SK-N-MC (cell line): ENCODE results near the gene ATP6V0C.
"Not testable (repeated sequence)": the region's sequence is repeated elsewhere in the genome, so short reads cannot be mapped to it uniquely, and the experiment has no call there.

Source experiments
- DNase-seq: peaks from one replicate; pipeline ENCODE4 v3.0.0-alpha.2; 2011; ENCODE audit warnings: low read depth, low spot score
- H3K27ac ChIP-seq: fragments of 200-600 bp; sonication (generic); 2 replicates; pipeline ENCODE4 v1.5.1; 2016; ENCODE audit warnings: mixed run types
- H3K36me3 ChIP-seq: fragments of 200-600 bp; sonication (generic); 2 replicates; pipeline ENCODE4 v1.6.1; 2017; ENCODE audit warnings: antibody characterized with exemption, low read length, mixed read lengths; ENCODE audit not compliant: insufficient read depth
- H3K4me3 ChIP-seq: fragments of 200-600 bp; sonication (generic); 2 replicates; pipeline ENCODE4 v1.5.1; 2016
- H3K9ac ChIP-seq: fragments of 200-600 bp; sonication (generic); 2 replicates; pipeline ENCODE4 v1.8.0; 2017; ENCODE audit warnings: mixed run types, mixed read lengths; ENCODE audit not compliant: insufficient read length
- H3K9me3 ChIP-seq: fragments of 200-600 bp; sonication (generic); 2 replicates; pipeline ENCODE4 v1.6.1; 2017; ENCODE audit warnings: low read depth, mild to moderate bottlenecking, antibody characterized with exemption, low read length, moderate library complexity, mixed read lengths

ATP6V0C gene

GRCh38 chr16:2543771-2544170 lies 30.0 kb downstream of the ATP6V0C start:
- not testable (repeated sequence) for H3K4me3 ChIP-seq, H3K9me3 ChIP-seq, DNase-seq, H3K27ac ChIP-seq, H3K36me3 ChIP-seq, H3K9ac ChIP-seq

GRCh38 chr16:2550283-2550878 lies 36.6 kb downstream of the ATP6V0C start:
- not testable (repeated sequence) for H3K4me3 ChIP-seq, H3K9ac ChIP-seq, DNase-seq, H3K36me3 ChIP-seq, H3K27ac ChIP-seq, H3K9me3 ChIP-seq

GRCh38 chr16:2551420-2551889 lies 37.7 kb downstream of the ATP6V0C start:
- not testable (repeated sequence) for DNase-seq, H3K9ac ChIP-seq, H3K4me3 ChIP-seq, H3K9me3 ChIP-seq, H3K36me3 ChIP-seq, H3K27ac ChIP-seq

- H3K36me3 ChIP-seq, H3K9me3 ChIP-seq, H3K9ac ChIP-seq, DNase-seq, H3K27ac ChIP-seq, H3K4me3 ChIP-seq: not testable (repeated sequence)
Observed at GRCh38 chr16:2554709-2555425, 41.1 kb downstream of the ATP6V0C start.

GRCh38 chr16:2557150-2557549 lies 43.4 kb downstream of the ATP6V0C start:
- not testable (repeated sequence) for H3K4me3 ChIP-seq, H3K27ac ChIP-seq, H3K9ac ChIP-seq, H3K9me3 ChIP-seq, DNase-seq, H3K36me3 ChIP-seq

- not testable (repeated sequence) for H3K4me3 ChIP-seq, H3K27ac ChIP-seq, H3K9ac ChIP-seq, DNase-seq, H3K36me3 ChIP-seq, H3K9me3 ChIP-seq
Observed at GRCh38 chr16:2560131-2560797, 46.5 kb downstream of the ATP6V0C start.

GRCh38 chr16:2560798-2561133 lies 47.0 kb downstream of the ATP6V0C start:
- H3K9me3 ChIP-seq, DNase-seq, H3K36me3 ChIP-seq, H3K4me3 ChIP-seq, H3K9ac ChIP-seq, H3K27ac ChIP-seq: not testable (repeated sequence)

GRCh38 chr16:2567506-2567905 lies 53.8 kb downstream of the ATP6V0C start:
- H3K9me3 ChIP-seq, H3K4me3 ChIP-seq, H3K27ac ChIP-seq, DNase-seq, H3K36me3 ChIP-seq, H3K9ac ChIP-seq: not testable (repeated sequence)

GRCh38 chr16:2568573-2568972 lies 54.8 kb downstream of the ATP6V0C start:
- not testable (repeated sequence) for H3K36me3 ChIP-seq, H3K9me3 ChIP-seq, H3K9ac ChIP-seq, DNase-seq, H3K27ac ChIP-seq, H3K4me3 ChIP-seq
